Ectodermal cell (in vitro differentiated cells): ENCODE measurements around the gene HIVEP1.
"Not testable (repeated sequence)": the region's sequence is repeated elsewhere in the genome, so short reads cannot be mapped to it uniquely, and the experiment has no call there.

ENCODE experiments used
- H3K27ac ChIP-seq: 2 replicates; pipeline ENCODE4 v1.7.0; 2013; ENCODE audit warnings: mild to moderate bottlenecking, low read depth, low read length; ENCODE audit not compliant: insufficient read depth, poor library complexity, severe bottlenecking
- H3K27me3 ChIP-seq: 2 replicates; pipeline ENCODE4 v1.7.0; 2013; ENCODE audit warnings: mild to moderate bottlenecking, low read length; ENCODE audit not compliant: insufficient read depth, control insufficient read depth, poor library complexity, severe bottlenecking
- H3K36me3 ChIP-seq: one replicate; pipeline ENCODE4 v1.7.0; 2013; ENCODE audit warnings: low read length; ENCODE audit not compliant: control insufficient read depth, insufficient read depth
- H3K4me1 ChIP-seq: one replicate; pipeline ENCODE4 v1.7.0; 2013; ENCODE audit warnings: low read length; ENCODE audit not compliant: control insufficient read depth, insufficient read depth
- H3K4me3 ChIP-seq: 2 replicates; pipeline ENCODE4 v1.7.0; 2013; ENCODE audit warnings: low read depth, low read length, control low read depth; ENCODE audit not compliant: insufficient read depth
- H3K9me3 ChIP-seq: 2 replicates; pipeline ENCODE4 v1.7.0; 2013; ENCODE audit warnings: mild to moderate bottlenecking, low read length, moderate library complexity; ENCODE audit not compliant: control insufficient read depth
- WGBS, 2 experiments: methylation state at CpG; one replicate each; pipeline ENCODE4 v1.1.7; 2013; ENCODE audit warnings: missing lambda C conversion rate in 2 of 2; 5-methylcytosine and 5-hydroxymethylcytosine counted together

The HIVEP1 gene

DNA sequence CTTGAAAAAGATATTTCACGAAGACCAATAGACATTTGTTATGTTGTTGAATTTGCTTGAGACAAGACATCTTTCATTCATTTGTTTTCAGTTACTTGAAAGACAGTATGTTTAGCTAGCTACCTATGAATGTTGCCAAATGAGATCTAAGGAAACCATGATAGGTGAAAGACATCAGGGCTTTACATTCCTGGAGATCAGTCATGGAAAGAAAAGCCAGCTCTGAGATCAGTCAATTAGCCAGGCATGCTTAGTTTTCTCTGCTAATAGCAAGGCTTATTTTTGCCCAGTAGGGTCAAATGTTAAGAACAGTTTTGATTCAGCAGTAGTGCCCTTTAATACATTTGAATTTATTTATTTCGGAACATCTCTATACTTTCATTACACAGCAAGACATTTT is 161.5 kb downstream of the HIVEP1 start:
- no peaks in the 10 kb centered on the region for H3K36me3 ChIP-seq
- H3K4me3 ChIP-seq = no peak overlapping the region
- no peaks in the 10 kb centered on the region for H3K9me3 ChIP-seq
- H3K27ac ChIP-seq = no peak overlapping the region
- peaks cover 8% of the 10 kb centered on the region for H3K4me1 ChIP-seq
- WGBS, 2 experiments = 92 to 100% methylated on average over 2 of the region's 2 CpGs
- no peaks in the 10 kb centered on the region for H3K27me3 ChIP-seq

DNA sequence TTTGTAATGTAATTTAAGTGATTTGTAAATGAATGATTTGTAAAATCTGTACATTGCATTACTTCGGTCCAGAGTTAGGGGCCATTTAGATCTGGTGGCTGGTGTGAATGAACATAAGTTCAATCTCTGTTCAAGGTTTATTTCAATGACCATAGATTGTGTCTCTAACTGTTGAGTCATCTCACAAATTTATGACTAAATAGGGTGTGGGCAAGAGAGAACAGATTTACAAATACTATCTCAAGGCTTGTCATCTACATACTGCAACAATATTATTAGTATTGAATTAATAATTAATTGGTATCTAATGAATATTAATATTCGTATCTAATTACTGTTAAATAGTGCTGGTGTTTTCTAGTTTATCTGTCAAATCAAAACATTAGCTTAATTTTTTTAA is 162.8 kb downstream of the HIVEP1 start:
- Histone ChIP-seq H3K9me3 (no peaks in the 10 kb centered on the region), H3K4me1 (peaks cover 8% of the 10 kb centered on the region), H3K36me3 (no peaks in the 10 kb centered on the region), H3K27me3 (no peaks in the 10 kb centered on the region), H3K4me3 (no peak overlapping the region), H3K27ac (no peak overlapping the region)
- WGBS, 2 experiments = 92% methylated on average over 1 of the region's 2 CpGs

DNA sequence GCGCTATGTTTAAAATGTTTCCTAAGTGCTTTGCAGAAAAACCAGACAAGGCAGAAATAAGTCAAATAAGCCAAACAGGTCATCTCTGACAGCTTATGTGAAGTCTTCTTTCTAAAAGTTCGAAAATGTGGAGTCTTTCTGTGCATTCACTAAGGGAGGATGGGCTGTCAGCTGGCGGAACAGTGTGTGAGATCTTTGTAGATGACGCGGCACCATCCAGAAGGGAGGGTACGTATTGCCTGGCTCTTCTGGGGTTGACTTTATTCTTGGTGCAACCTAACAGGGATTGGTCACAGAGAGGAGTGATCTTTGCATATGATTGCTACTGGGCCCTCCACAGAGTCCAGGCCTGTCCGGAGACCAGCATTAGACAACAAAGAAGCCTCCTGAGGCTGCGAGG is 163.5 kb downstream of the HIVEP1 start:
- Histone ChIP-seq H3K36me3 (no peaks in the 10 kb centered on the region), H3K27ac (no peak overlapping the region), H3K4me3 (no peak overlapping the region), H3K4me1 (peaks cover 8% of the 10 kb centered on the region), H3K27me3 (no peaks in the 10 kb centered on the region), H3K9me3 (no peaks in the 10 kb centered on the region)
- 93 to 94% methylated on average over 8 of the region's 8 CpGs for whole genome bisulfite sequencing, 2 experiments

DNA sequence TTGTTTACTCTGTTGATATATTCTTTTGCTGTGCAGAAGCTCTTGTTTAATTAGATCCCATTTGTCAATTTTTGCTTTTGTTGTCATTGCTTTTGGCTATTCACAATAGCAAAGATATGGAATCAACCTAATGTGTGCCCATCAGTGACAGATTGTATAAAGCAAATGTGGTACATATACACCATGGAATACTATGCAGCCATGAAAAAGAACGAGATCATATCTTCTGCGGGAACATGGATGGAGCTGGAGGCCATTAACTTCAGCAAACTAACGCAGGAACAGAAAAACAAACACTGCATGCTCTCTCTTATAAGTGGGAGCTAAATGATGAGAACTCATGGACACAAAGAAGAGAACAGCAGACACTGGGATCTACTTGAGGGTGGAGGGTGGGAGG is 164.7 kb downstream of the HIVEP1 start:
- not testable (repeated sequence) for H3K9me3 ChIP-seq, H3K4me3 ChIP-seq, H3K27me3 ChIP-seq, H3K36me3 ChIP-seq, H3K4me1 ChIP-seq, H3K27ac ChIP-seq
- WGBS, 2 experiments = 90 to 96% methylated on average over 3 of the region's 3 CpGs

DNA sequence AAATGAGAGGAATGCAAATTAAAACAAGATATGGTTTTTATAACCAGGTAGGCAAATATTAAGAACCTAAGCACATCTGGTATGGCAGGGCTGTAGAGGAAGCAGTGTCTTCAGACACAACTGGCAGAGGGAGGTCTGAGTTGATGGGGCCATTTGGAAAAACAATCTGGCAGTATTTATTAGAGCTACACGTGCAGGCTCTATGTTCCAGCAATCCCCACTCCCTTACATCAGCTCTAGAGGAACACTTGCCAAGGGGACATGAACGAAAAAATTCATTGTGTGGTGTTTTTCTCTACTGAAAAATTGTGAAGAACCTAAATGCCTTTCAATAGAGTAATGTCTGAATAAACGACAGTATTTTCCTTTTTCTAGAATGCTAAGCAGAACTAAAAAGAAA is 166.4 kb downstream of the HIVEP1 start:
- Histone ChIP-seq H3K4me3 (no peak overlapping the region), H3K9me3 (no peaks in the 10 kb centered on the region), H3K4me1 (peaks cover 5% of the 10 kb centered on the region), H3K36me3 (no peaks in the 10 kb centered on the region), H3K27me3 (no peaks in the 10 kb centered on the region), H3K27ac (no peak overlapping the region)
- 94 to 96% methylated on average over 2 to 3 of the region's 3 CpGs for WGBS, 2 experiments

DNA sequence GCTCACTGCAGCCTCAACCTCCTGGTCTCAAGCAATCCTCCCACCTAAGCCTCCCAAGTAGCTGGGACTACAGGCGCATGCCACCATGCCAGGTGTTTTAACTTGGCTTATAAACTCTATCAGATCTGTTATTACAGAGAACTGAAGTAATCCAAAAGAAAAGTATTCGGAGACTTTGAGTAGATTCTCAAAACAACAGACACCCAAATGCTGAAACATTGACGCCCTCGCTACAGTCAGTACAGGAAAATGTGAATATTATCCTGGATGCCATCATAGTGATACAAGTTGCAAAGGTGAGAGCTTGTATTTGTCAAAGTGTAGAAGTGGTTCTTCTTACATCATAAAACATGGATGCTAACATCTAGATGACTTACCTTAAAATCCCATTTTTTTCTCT is 169.4 kb downstream of the HIVEP1 start:
- no peaks in the 10 kb centered on the region for H3K4me1 ChIP-seq
- 98% methylated on average over 4 of the region's 4 CpGs for WGBS, 2 experiments
- no peak overlapping the region for H3K4me3 ChIP-seq
- no peak overlapping the region for H3K27ac ChIP-seq
- no peaks in the 10 kb centered on the region for H3K36me3 ChIP-seq
- H3K9me3 ChIP-seq = no peaks in the 10 kb centered on the region
- H3K27me3 ChIP-seq = no peaks in the 10 kb centered on the region

DNA sequence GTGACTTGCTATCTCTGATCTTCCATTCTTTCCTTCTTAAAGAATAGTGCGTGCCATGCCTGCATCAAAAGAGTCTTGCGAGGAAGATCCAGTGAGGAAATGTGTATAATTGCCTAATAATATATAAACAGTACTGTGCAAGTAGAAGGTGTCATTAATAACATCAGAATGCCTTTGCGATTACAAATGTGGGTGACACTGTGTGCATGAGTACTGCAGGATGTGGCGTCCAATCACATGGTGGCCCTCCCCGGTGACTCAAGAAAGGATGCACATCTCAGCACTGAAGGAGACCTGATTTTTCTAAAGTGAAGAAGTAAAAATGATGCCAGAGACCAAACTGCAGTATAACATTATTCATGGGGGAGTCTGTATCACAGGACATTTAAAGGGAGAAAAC is 170.6 kb downstream of the HIVEP1 start:
- Histone ChIP-seq H3K4me1 (no peaks in the 10 kb centered on the region), H3K4me3 (no peak overlapping the region), H3K27ac (no peak overlapping the region), H3K36me3 (no peaks in the 10 kb centered on the region), H3K27me3 (no peaks in the 10 kb centered on the region), H3K9me3 (no peaks in the 10 kb centered on the region)
- WGBS, 2 experiments = 96 to 97% methylated on average over 3 to 5 of the region's 5 CpGs

DNA sequence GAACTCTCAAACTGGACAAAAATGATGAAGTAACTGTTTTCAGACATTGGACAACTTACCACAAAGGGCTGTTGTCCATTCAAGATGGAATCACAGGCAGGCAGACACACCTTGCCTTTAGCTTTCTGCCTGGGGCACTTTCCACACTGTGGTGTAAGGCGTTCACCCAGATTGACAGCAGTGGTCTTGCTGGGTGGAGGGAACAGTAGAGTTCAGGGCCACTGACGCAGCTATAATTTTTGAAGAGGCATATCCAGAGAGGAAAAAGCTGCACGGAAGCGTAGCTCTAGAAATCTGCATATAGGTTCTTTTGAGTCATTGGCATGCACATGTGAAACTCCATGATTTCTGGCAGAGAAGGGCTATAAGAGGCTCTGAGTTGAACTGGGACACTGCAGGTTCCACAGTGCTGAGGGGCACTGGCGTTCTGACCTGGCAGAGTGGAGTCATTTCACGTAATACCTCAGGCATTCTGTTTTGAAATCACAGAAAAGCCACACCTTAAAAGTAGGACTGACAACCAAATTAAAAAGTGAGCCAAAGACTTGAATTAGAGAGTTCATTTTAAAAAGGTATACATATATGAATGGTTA is 173.1 kb downstream of the HIVEP1 start:
- no peak overlapping the region for H3K4me3 ChIP-seq
- WGBS, 2 experiments = 94% methylated on average over 6 of the region's 6 CpGs
- H3K27me3 ChIP-seq = no peaks in the 10 kb centered on the region
- H3K4me1 ChIP-seq = no peaks in the 10 kb centered on the region
- H3K9me3 ChIP-seq = no peaks in the 10 kb centered on the region
- no peak overlapping the region for H3K27ac ChIP-seq
- no peaks in the 10 kb centered on the region for H3K36me3 ChIP-seq

DNA sequence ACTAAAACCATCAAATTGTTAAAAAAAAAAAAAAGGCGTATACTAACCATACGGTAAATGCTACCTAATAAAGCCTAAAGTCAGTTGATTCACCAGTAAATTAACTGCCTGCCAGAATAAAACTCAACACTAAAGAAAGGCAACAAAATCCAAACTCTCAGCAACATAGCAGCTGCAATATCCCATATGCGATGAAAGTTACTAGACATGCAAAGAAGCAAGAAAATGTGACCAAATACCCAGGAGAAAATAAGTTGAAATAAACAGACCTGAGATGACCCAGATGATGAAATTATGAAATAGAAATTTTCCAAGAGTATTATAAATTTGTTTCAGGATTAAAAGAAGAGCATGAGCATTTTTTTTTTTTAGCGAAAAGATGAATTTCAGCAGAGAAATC is 174.4 kb downstream of the HIVEP1 start:
- no peaks in the 10 kb centered on the region for H3K36me3 ChIP-seq
- no peaks in the 10 kb centered on the region for H3K4me1 ChIP-seq
- WGBS, 2 experiments = 61 to 100% methylated on average over 2 to 3 of the region's 4 CpGs
- no peak overlapping the region for H3K27ac ChIP-seq
- H3K27me3 ChIP-seq = no peaks in the 10 kb centered on the region
- H3K9me3 ChIP-seq = no peaks in the 10 kb centered on the region
- H3K4me3 ChIP-seq = no peak overlapping the region

DNA sequence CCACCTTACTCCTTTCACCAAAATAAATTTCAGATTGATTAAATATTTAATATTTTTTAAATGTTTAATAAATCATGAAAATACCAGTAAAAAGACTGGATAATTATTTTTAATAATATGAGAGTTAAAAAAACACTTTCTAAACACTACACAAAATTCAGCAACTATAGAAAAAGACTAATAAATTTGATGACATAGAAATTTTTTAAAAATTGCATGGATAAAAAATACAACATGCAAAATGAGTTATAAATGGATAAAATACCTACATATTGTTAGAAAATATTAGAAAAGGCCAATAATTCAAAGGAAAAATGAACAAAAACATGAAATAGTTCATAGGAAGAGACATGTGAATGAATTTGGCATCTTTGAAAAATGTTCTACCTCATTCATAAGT is 177.0 kb downstream of the HIVEP1 start:
- H3K36me3 ChIP-seq = no peaks in the 10 kb centered on the region
- no peak overlapping the region for H3K4me3 ChIP-seq
- no peak overlapping the region for H3K27ac ChIP-seq
- H3K27me3 ChIP-seq = no peaks in the 10 kb centered on the region
- no peaks in the 10 kb centered on the region for H3K4me1 ChIP-seq
- H3K9me3 ChIP-seq = no peaks in the 10 kb centered on the region

DNA sequence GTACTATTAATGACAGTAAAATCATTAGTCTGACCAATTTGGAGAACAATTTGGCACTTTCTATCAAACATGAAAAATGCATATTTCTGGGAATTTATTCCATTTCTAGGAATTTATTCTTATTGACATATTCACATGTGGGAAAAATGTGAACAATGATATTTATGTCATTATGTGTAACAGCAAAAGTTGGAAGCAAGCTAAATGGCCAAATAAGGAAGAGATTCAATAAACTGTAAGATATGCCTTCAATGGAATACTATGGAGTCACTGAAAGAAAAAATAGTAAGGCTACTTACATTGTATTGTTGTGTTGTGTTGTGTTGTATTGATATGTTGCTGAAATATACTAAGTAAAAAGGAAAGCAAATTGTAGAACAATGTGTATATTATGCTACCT is 177.5 kb downstream of the HIVEP1 start:
- H3K27ac ChIP-seq = no peak overlapping the region
- H3K4me1 ChIP-seq = no peaks in the 10 kb centered on the region

More for the DNA sequence above, 177.5 kb downstream of the HIVEP1 start:
- H3K36me3 ChIP-seq = no peaks in the 10 kb centered on the region
- H3K27me3 ChIP-seq = no peaks in the 10 kb centered on the region
- H3K4me3 ChIP-seq = no peak overlapping the region
- H3K9me3 ChIP-seq = no peaks in the 10 kb centered on the region
